Measurements from ENCODE around the gene MT1M.

GRCh38 chr16:56625943-56626654 lies 6.4 kb upstream of the MT1M start:
- TF ChIP-seq EZH2 (IDR thresholded peaks at IDR 0.05; ENCODE audit: insufficient read depth, poor library complexity, severe bottlenecking), result no peak
- TF ChIP-seq EZH2phosphoT487 (IDR thresholded peaks at IDR 0.05; ENCODE audit: insufficient read depth, low read depth), result no peak
